ENCODE data around the gene FGF2.
"Not testable (repeated sequence)": the region's sequence is repeated elsewhere in the genome, so short reads cannot be mapped to it uniquely, and the experiment has no call there.

Gene FGF2

DNA sequence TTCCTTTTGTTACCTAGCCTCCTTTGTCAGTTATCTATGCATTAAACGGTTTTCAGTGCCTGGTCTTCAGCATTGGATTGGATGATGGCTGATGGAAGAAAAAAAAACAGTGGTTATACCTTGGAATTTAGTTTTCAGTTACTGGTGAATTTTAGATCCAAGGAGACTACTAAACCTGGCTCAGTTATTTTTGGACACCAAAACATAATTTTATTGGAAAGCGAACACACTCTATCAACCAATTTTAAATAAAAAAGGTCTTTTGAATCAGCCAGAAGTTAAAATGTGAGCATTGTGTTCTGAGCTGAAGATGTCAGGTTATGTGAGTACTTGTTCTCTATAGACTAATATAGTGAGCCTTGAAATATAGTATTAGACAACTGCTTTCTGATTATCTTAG is 32.1 kb downstream of the FGF2 start:
- DNase-seq (ENCODE audit: low spot score in 2 of 2) (no peak), ATAC-seq (replicated peaks; ENCODE audit: extremely low read depth, poor library complexity, severe bottlenecking) (no peak)
- Mint-ChIP-seq H3K4me1 (no peaks in the 10 kb centered on the region), H3K4me3 (no peak overlapping the region), H3K9me3 (no peaks in the 10 kb centered on the region), H3K36me3 (ENCODE audit: insufficient read depth) (no peaks in the 10 kb centered on the region), H3K27ac (ENCODE audit: low read depth) (no peak overlapping the region), H3K27me3 (peaks cover 30% of the 10 kb centered on the region)

DNA sequence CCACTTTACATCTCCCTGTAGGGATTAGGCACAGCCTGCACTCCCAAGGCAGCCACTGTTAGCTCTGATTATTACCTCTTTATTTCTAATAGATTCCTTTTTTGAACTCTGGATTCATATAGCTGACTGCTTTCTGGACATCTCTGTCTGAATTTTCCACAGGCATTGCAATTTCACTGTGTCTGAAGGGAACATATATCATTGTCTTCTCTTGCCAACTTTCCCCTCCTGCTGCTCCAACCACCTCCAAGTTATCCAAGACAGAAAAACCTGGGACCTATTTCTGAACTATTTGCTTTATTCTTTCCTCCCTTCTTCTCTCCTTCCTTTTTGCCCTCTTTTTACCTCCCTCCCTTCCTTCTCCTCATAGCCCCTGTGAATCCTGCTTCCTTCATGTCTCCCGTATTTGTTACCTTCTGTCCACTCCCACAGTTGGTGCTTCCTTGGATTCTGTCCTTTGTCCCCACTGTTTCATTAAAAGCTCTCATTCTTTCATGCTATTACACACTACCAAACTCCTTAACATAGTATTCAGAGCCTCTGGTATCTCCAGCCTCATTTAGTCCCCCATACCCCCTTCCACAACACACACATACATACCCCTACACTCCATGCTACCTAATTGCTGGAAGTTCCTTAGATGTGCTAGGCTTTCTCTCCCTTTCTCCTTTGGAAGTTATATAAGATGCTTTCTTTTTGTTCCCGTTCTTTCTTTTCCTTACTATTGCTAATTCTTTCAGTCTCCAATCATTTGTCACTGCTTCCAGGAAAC is 34.7 kb downstream of the FGF2 start:
- H3K9me3 Mint-ChIP-seq = no peaks in the 10 kb centered on the region
- H3K36me3 Mint-ChIP-seq (ENCODE audit: insufficient read depth) = no peaks in the 10 kb centered on the region
- no peak overlapping the region for H3K27ac Mint-ChIP-seq (ENCODE audit: low read depth)
- DNase-seq (ENCODE audit: low spot score in 2 of 2) = no peak
- peaks cover 28% of the 10 kb centered on the region for H3K27me3 Mint-ChIP-seq
- no peaks in the 10 kb centered on the region for H3K4me1 Mint-ChIP-seq
- no peak for ATAC-seq (replicated peaks; ENCODE audit: extremely low read depth, poor library complexity, severe bottlenecking)
- no peak overlapping the region for H3K4me3 Mint-ChIP-seq

DNA sequence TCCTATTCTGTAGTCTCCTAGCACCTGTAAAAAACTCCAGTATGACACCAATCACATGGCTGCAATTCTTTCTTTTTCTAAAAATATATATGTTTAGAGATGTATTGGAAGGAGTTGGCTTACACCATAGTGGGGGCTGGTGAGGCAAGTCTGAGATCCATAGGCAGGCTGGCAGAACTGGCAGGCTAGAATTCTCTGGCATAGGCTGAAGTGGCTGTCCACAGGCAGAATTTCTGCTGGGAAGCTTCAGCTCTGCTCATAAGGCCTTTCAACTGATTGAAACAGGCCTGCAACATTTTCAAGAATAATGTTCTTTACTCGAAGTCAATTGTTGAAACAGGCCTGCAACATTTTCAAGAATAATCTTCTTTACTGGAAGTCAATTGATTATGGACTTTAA is 37.0 kb downstream of the FGF2 start:
- peaks cover 28% of the 10 kb centered on the region for H3K27me3 Mint-ChIP-seq
- H3K4me3 Mint-ChIP-seq = no peak overlapping the region
- ATAC-seq (replicated peaks; ENCODE audit: extremely low read depth, poor library complexity, severe bottlenecking) = no peak

DNA sequence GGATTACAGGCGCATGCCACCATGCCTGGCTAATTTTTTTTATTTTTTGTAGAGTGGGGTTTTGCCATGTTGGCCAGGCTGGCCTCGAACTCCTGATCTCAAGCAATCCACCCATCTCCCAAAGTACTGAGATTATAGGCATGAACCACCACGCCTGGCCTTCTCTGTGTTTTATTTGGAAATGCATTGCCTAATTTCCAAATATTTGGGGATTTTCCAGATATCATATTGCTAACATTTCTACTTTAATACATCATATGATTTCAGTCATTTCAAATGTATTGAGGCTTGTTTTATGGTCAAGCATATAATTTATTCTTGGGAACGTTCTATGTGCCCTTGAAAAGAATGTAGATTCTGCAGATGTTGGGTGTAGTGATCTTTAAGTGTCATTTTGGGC is 38.8 kb downstream of the FGF2 start:
- DNase-seq (ENCODE audit: low spot score in 2 of 2) (no peak), ATAC-seq (replicated peaks; ENCODE audit: extremely low read depth, poor library complexity, severe bottlenecking) (no peak)
- Mint-ChIP-seq H3K36me3 (ENCODE audit: insufficient read depth) (no peaks in the 10 kb centered on the region), H3K4me3 (no peak overlapping the region), H3K27ac (ENCODE audit: low read depth) (no peak overlapping the region), H3K4me1 (no peaks in the 10 kb centered on the region), H3K9me3 (no peaks in the 10 kb centered on the region), H3K27me3 (peaks cover 43% of the 10 kb centered on the region)

More for the DNA sequence above, 37.0 kb downstream of the FGF2 start:
- Mint-ChIP-seq H3K36me3 (ENCODE audit: insufficient read depth) (no peaks in the 10 kb centered on the region), H3K27ac (ENCODE audit: low read depth) (no peak overlapping the region), H3K9me3 (no peaks in the 10 kb centered on the region), H3K4me1 (no peaks in the 10 kb centered on the region)
- DNase-seq (ENCODE audit: low spot score in 2 of 2) = no peak

DNA sequence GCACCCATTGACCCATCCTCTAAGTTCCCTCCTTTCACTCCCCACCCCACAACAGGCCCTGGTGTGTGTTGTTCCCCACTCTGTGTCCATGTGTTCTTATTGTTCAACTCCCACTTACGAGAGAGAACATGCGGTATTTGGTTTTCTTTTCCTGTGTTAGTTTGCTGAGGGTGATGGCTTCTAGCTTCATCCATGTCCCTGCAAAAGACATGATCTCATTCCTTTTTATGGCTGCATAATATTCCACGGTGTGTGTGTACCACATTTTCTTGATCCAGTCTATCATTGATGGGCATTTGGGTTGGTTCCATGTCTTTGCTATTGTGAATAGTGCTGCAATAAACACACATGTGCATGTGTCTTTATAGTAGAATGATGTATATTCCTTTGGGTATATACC is 41.6 kb downstream of the FGF2 start:
- H3K36me3 Mint-ChIP-seq (ENCODE audit: insufficient read depth); H3K4me1 Mint-ChIP-seq; ATAC-seq (replicated peaks; ENCODE audit: extremely low read depth, poor library complexity, severe bottlenecking); H3K27ac Mint-ChIP-seq (ENCODE audit: low read depth); H3K9me3 Mint-ChIP-seq; DNase-seq (ENCODE audit: low spot score in 2 of 2); H3K4me3 Mint-ChIP-seq: not testable (repeated sequence)
- H3K27me3 Mint-ChIP-seq = peaks cover 50% of the 10 kb centered on the region

DNA sequence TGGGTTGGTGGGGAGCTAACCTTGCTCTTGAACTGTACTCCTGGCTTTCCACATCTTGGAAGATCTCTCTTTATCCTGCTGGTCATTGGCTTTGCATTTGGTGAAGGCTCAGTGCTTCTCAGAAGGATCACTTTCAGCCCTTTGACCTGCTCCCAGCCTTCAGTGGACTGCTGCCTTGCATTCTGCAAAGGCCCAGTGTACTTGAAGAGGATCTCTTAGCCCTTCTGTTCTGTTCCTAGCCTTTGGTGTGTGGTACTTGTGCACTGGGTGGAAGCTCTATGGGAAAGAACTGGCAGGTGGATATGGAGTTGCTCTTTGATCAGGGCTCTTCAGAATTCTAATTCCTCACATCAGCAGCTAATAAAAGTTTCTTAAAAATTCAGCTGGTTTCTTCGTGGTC is 46.5 kb downstream of the FGF2 start:
- Mint-ChIP-seq H3K36me3 (ENCODE audit: insufficient read depth) (no peaks in the 10 kb centered on the region), H3K4me1 (no peaks in the 10 kb centered on the region), H3K27ac (ENCODE audit: low read depth) (no peak overlapping the region), H3K9me3 (no peaks in the 10 kb centered on the region), H3K4me3 (no peak overlapping the region), H3K27me3 (peaks cover 57% of the 10 kb centered on the region)
- ATAC-seq (replicated peaks; ENCODE audit: extremely low read depth, poor library complexity, severe bottlenecking) (no peak), DNase-seq (ENCODE audit: low spot score in 2 of 2) (no peak)

- Mint-ChIP-seq H3K4me1 (no peaks in the 10 kb centered on the region), H3K27me3 (peaks cover 65% of the 10 kb centered on the region), H3K4me3 (no peak overlapping the region), H3K36me3 (ENCODE audit: insufficient read depth) (no peaks in the 10 kb centered on the region), H3K9me3 (no peaks in the 10 kb centered on the region), H3K27ac (ENCODE audit: low read depth) (no peak overlapping the region)
- ATAC-seq (replicated peaks; ENCODE audit: extremely low read depth, poor library complexity, severe bottlenecking) = no peak
- DNase-seq (ENCODE audit: low spot score in 2 of 2) = no peak
These were observed 47.4 kb downstream of the FGF2 start for GRCh38 chr4:122873821-122874593.

- ATAC-seq (replicated peaks; ENCODE audit: extremely low read depth, poor library complexity, severe bottlenecking) (no peak), DNase-seq (ENCODE audit: low spot score in 2 of 2) (no peak)
- Mint-ChIP-seq H3K36me3 (ENCODE audit: insufficient read depth) (peaks cover 1% of the 10 kb centered on the region), H3K4me3 (no peak overlapping the region), H3K9me3 (no peaks in the 10 kb centered on the region), H3K27ac (ENCODE audit: low read depth) (no peak overlapping the region), H3K4me1 (no peaks in the 10 kb centered on the region), H3K27me3 (peaks cover 46% of the 10 kb centered on the region)
These were observed 49.3 kb downstream of the FGF2 start for GRCh38 chr4:122875949-122876348.

DNA sequence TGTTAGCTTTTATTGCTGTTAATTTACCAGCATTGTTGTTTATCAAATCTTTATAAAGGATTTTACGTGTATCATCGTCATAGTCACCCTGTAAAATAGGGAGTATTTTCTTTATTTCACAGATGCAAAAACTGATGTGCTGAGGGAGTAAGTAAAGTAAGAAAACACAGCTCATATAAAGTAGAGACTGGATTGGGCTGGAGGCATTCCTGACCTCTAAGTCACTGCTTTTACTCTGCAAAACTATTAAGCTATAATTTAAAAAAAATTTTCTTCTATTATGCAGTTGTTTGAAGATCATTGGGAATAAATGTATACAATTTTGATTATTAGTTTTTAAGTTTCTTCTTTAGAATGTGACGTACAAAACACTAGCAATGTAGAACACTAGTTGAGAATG is 49.8 kb downstream of the FGF2 start:
- no peak overlapping the region for H3K4me3 Mint-ChIP-seq
- H3K27ac Mint-ChIP-seq (ENCODE audit: low read depth) = no peak overlapping the region
- no peak for DNase-seq (ENCODE audit: low spot score in 2 of 2)
- no peak for ATAC-seq (replicated peaks; ENCODE audit: extremely low read depth, poor library complexity, severe bottlenecking)
- H3K9me3 Mint-ChIP-seq = no peaks in the 10 kb centered on the region
- H3K27me3 Mint-ChIP-seq = peaks cover 41% of the 10 kb centered on the region
- peaks cover 1% of the 10 kb centered on the region for H3K36me3 Mint-ChIP-seq (ENCODE audit: insufficient read depth)
- H3K4me1 Mint-ChIP-seq = no peaks in the 10 kb centered on the region

DNA sequence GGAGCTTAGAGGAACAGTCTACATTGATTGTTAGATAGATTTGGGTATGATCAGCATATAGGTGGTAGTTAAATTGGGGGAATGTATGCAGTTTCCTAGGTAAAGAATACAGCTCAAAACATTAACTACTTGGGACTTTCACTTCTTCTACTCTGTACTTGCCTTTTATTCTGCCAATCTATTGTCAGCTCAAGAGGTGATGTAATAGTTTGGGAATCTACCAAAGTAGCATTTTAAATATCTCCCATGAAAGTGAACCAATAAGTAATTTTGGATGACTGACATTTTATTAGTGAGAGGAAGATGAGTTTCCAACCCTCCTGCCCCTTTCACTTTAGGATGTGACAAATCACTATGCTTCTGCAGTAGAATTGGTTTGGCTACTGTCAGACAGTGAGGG is 52.4 kb downstream of the FGF2 start:
- no peak overlapping the region for H3K4me3 Mint-ChIP-seq
- ATAC-seq (replicated peaks; ENCODE audit: extremely low read depth, poor library complexity, severe bottlenecking) (no peak), DNase-seq (ENCODE audit: low spot score in 2 of 2) (no peak)
- no peak overlapping the region for H3K27ac Mint-ChIP-seq (ENCODE audit: low read depth)
- H3K27me3 Mint-ChIP-seq = peaks cover 20% of the 10 kb centered on the region
- H3K36me3 Mint-ChIP-seq (ENCODE audit: insufficient read depth) = peaks cover 1% of the 10 kb centered on the region
- H3K4me1 Mint-ChIP-seq = no peaks in the 10 kb centered on the region
- no peaks in the 10 kb centered on the region for H3K9me3 Mint-ChIP-seq

GRCh38 chr4:122882857-122883735 is 56.5 kb downstream of the FGF2 start:
- DNase-seq (ENCODE audit: low spot score in 2 of 2) = no peak
- Mint-ChIP-seq H3K36me3 (ENCODE audit: insufficient read depth) (peaks cover 1% of the 10 kb centered on the region), H3K4me3 (no peak overlapping the region), H3K9me3 (no peaks in the 10 kb centered on the region), H3K27ac (ENCODE audit: low read depth) (no peak overlapping the region), H3K27me3 (peaks cover 9% of the 10 kb centered on the region), H3K4me1 (no peaks in the 10 kb centered on the region)
- no peak for ATAC-seq (replicated peaks; ENCODE audit: extremely low read depth, poor library complexity, severe bottlenecking)

- H3K27me3 Mint-ChIP-seq = no peaks in the 10 kb centered on the region
- H3K4me1 Mint-ChIP-seq = no peaks in the 10 kb centered on the region
- H3K27ac Mint-ChIP-seq (ENCODE audit: low read depth) = no peak overlapping the region
- H3K9me3 Mint-ChIP-seq = no peaks in the 10 kb centered on the region
- DNase-seq (ENCODE audit: low spot score in 2 of 2) = no peak
- no peak overlapping the region for H3K4me3 Mint-ChIP-seq
- ATAC-seq (replicated peaks; ENCODE audit: extremely low read depth, poor library complexity, severe bottlenecking) = no peak
- H3K36me3 Mint-ChIP-seq (ENCODE audit: insufficient read depth) = peaks cover 1% of the 10 kb centered on the region
These were observed 57.9 kb downstream of the FGF2 start for GRCh38 chr4:122884499-122884898.
